Measurements from ENCODE around the gene OSCP1. TPM values are rescaled to one million over a fixed set of nuclear protein-coding genes. Genes with fewer than 3 reads are reported as not detected.
A peak's percentile ranks its signal among the peaks of the same experiment; 100 is the strongest.

Gene OSCP1
- total RNA-seq, 2 experiments from 2014 or later, result 1.9 to 2.2 TPM

- H3K27ac Mint-ChIP-seq, result no peak overlapping the region
- no peak for DNase-seq
- H3K4me1 Mint-ChIP-seq, result peaks cover 50% of the 10 kb centered on the region
- peaks cover 40% of the 10 kb centered on the region for H3K36me3 Mint-ChIP-seq (ENCODE audit: low read depth)
- ChIA-PET POLR2A (no interaction called here), CTCF (interaction anchor here (4.9 kb wide), 1 partner anchor 9 kb away, joined by 55 read pairs; the partner anchor contains the start of gene LSM10)
- H3K27me3 Mint-ChIP-seq, result no peaks in the 10 kb centered on the region
- H3K9me3 Mint-ChIP-seq, result no peaks in the 10 kb centered on the region
- H3K4me3 Mint-ChIP-seq, result no peak overlapping the region
Observed at GRCh38 chr1:36390411-36390810, 59.8 kb downstream of the OSCP1 start.

- no peak for DNase-seq
- ChIA-PET CTCF (interaction anchor here (4.9 kb wide), 1 partner anchor 10 kb away, joined by 55 read pairs; the partner anchor contains the start of gene LSM10), POLR2A (no interaction called here)
- Mint-ChIP-seq H3K27me3 (no peaks in the 10 kb centered on the region), H3K36me3 (ENCODE audit: low read depth) (peaks cover 40% of the 10 kb centered on the region), H3K27ac (no peak overlapping the region), H3K4me3 (no peak overlapping the region), H3K4me1 (peaks cover 50% of the 10 kb centered on the region), H3K9me3 (no peaks in the 10 kb centered on the region)
Observed at GRCh38 chr1:36389999-36390398, 60.3 kb downstream of the OSCP1 start.

- DNase-seq, result no peak
- Mint-ChIP-seq H3K36me3 (ENCODE audit: low read depth) (peaks cover 42% of the 10 kb centered on the region), H3K4me1 (peaks cover 54% of the 10 kb centered on the region), H3K9me3 (no peaks in the 10 kb centered on the region), H3K27me3 (no peaks in the 10 kb centered on the region), H3K27ac (peak overlapping the region; percentile 43), H3K4me3 (no peak overlapping the region)
- CTCF ChIA-PET, result interaction anchor here (1.3 to 4.9 kb wide), 4 partner anchors 10 to 24 kb away, joined by 3 to 55 read pairs (median 7); partner anchors contain the start of gene LSM10
- POLR2A ChIA-PET, result no interaction called here
Observed at GRCh38 chr1:36389261-36389660, 61.0 kb downstream of the OSCP1 start.

GRCh38 chr1:36387141-36387949, 62.9 kb downstream of the OSCP1 start:
- peak overlapping the region; percentile 99 for H3K27ac Mint-ChIP-seq
- ChIA-PET POLR2A (interaction anchor here (0.9 to 1.4 kb wide), 6 partner anchors 10 to 227 kb away, joined by 3 to 6 read pairs (median 4); partner anchors contain the start of genes LSM10 and THRAP3), CTCF (interaction anchor here (0.6 to 4.9 kb wide), 12 partner anchors 12 to 237 kb away, joined by 3 to 55 read pairs (median 3); partner anchors contain the start of gene LSM10)
- peaks cover 65% of the 10 kb centered on the region for H3K4me1 Mint-ChIP-seq
- peaks cover 37% of the 10 kb centered on the region for H3K36me3 Mint-ChIP-seq (ENCODE audit: low read depth)
- H3K27me3 Mint-ChIP-seq, result no peaks in the 10 kb centered on the region
- no peaks in the 10 kb centered on the region for H3K9me3 Mint-ChIP-seq
- peak overlapping the region; percentile 82 for H3K4me3 Mint-ChIP-seq
- no peak for DNase-seq

GRCh38 chr1:36386265-36387140, 63.7 kb downstream of the OSCP1 start:
- peak; percentile 94 for DNase-seq
- Mint-ChIP-seq H3K27me3 (no peaks in the 10 kb centered on the region), H3K4me3 (peak overlapping the region; percentile 82), H3K36me3 (ENCODE audit: low read depth) (peaks cover 35% of the 10 kb centered on the region), H3K9me3 (no peaks in the 10 kb centered on the region), H3K27ac (peak overlapping the region; percentile 99), H3K4me1 (peaks cover 66% of the 10 kb centered on the region)
- ChIA-PET CTCF (interaction anchor here (0.7 to 4.9 kb wide), 11 partner anchors 13 to 237 kb away, joined by 3 to 55 read pairs (median 3); partner anchors contain the start of gene LSM10), POLR2A (interaction anchor here (0.6 to 1.4 kb wide), 9 partner anchors 9 to 226 kb away, joined by 3 to 6 read pairs (median 4); partner anchors contain the start of genes LSM10 and THRAP3)

GRCh38 chr1:36385410-36386264, 64.6 kb downstream of the OSCP1 start, which contains the start of gene STK40:
Gene STK40 (minus strand): TSS chr1:36385924. CDS start chr1:36361332, 24,592 bp downstream.
- CTCF ChIA-PET, result interaction anchor here (0.8 to 4.9 kb wide), 5 partner anchors 8 to 39 kb away, joined by 3 to 55 read pairs (median 3); partner anchors contain the start of gene LSM10
- Mint-ChIP-seq H3K27ac (peak within 1 kb of the TSS; percentile 99), H3K27me3 (no peaks in the 10 kb centered on the region), H3K9me3 (no peaks in the 10 kb centered on the region), H3K36me3 (ENCODE audit: low read depth) (peaks cover 30% of the 10 kb centered on the region), H3K4me3 (peak within 1 kb of the TSS; percentile 82), H3K4me1 (peaks cover 67% of the 10 kb centered on the region)
- POLR2A ChIA-PET, result interaction anchor here (0.6 to 1.4 kb wide), 6 partner anchors 10 to 162 kb away, joined by 3 to 6 read pairs (median 4); partner anchors contain the start of genes LSM10 and THRAP3
- DNase-seq, result peak; percentile 99

GRCh38 chr1:36384542-36385409, 65.5 kb downstream of the OSCP1 start:
- Mint-ChIP-seq H3K9me3 (no peaks in the 10 kb centered on the region), H3K27me3 (no peaks in the 10 kb centered on the region), H3K4me3 (peak overlapping the region; percentile 82), H3K4me1 (peaks cover 69% of the 10 kb centered on the region), H3K36me3 (ENCODE audit: low read depth) (peaks cover 25% of the 10 kb centered on the region), H3K27ac (peak overlapping the region; percentile 91)
- DNase-seq, result peak; percentile 62
- CTCF ChIA-PET, result interaction anchor here (0.5 to 1.4 kb wide), 4 partner anchors 8 to 124 kb away, joined by 3 to 5 read pairs (median 4); no protein-coding TSS in a partner anchor
- POLR2A ChIA-PET, result no interaction called here

- Mint-ChIP-seq H3K27me3 (no peaks in the 10 kb centered on the region), H3K9me3 (no peaks in the 10 kb centered on the region), H3K36me3 (ENCODE audit: low read depth) (peaks cover 22% of the 10 kb centered on the region), H3K27ac (peak overlapping the region; percentile 60), H3K4me3 (peak overlapping the region; percentile 82), H3K4me1 (peaks cover 73% of the 10 kb centered on the region)
- DNase-seq, result no peak
- POLR2A ChIA-PET, result no interaction called here
- CTCF ChIA-PET, result interaction anchor here (1.4 to 1.5 kb wide), 3 partner anchors 11 to 14 kb away, joined by 3 to 6 read pairs (median 5); partner anchors contain the start of gene LSM10
Observed at GRCh38 chr1:36383240-36383639, 67.0 kb downstream of the OSCP1 start.

GRCh38 chr1:36382669-36383068, 67.6 kb downstream of the OSCP1 start:
- Mint-ChIP-seq H3K4me1 (peaks cover 76% of the 10 kb centered on the region), H3K27ac (no peak overlapping the region), H3K4me3 (no peak overlapping the region), H3K36me3 (ENCODE audit: low read depth) (peaks cover 23% of the 10 kb centered on the region), H3K27me3 (no peaks in the 10 kb centered on the region), H3K9me3 (no peaks in the 10 kb centered on the region)
- DNase-seq, result no peak
- CTCF ChIA-PET, result interaction anchor here (0.6 to 1.5 kb wide), 3 partner anchors 13 to 103 kb away, joined by 3 to 6 read pairs (median 5); partner anchors contain the start of gene LSM10
- POLR2A ChIA-PET, result no interaction called here

- no peaks in the 10 kb centered on the region for H3K9me3 Mint-ChIP-seq
- CTCF ChIA-PET, result interaction anchor here (0.6 to 1.6 kb wide), 4 partner anchors 13 to 103 kb away, joined by 3 to 6 read pairs (median 5); partner anchors contain the start of gene LSM10
- H3K4me3 Mint-ChIP-seq, result no peak overlapping the region
- no peak overlapping the region for H3K27ac Mint-ChIP-seq
- no peak for DNase-seq
- H3K4me1 Mint-ChIP-seq, result peaks cover 74% of the 10 kb centered on the region
- POLR2A ChIA-PET, result no interaction called here
- H3K36me3 Mint-ChIP-seq (ENCODE audit: low read depth), result peaks cover 23% of the 10 kb centered on the region
- H3K27me3 Mint-ChIP-seq, result no peaks in the 10 kb centered on the region
Observed at GRCh38 chr1:36382231-36382630, 68.0 kb downstream of the OSCP1 start.

- no peak overlapping the region for H3K4me3 Mint-ChIP-seq
Observed at GRCh38 chr1:36381405-36381804, 68.8 kb downstream of the OSCP1 start.

More at GRCh38 chr1:36381405-36381804, 68.8 kb downstream of the OSCP1 start:
- no peak overlapping the region for H3K27ac Mint-ChIP-seq
- H3K4me1 Mint-ChIP-seq, result peaks cover 68% of the 10 kb centered on the region
- POLR2A ChIA-PET, result no interaction called here
- no peak for DNase-seq
- peaks cover 22% of the 10 kb centered on the region for H3K36me3 Mint-ChIP-seq (ENCODE audit: low read depth)
- H3K27me3 Mint-ChIP-seq, result no peaks in the 10 kb centered on the region
- no peaks in the 10 kb centered on the region for H3K9me3 Mint-ChIP-seq
- CTCF ChIA-PET, result interaction anchor here (1.3 to 1.6 kb wide), 2 partner anchors 31 to 232 kb away, joined by 3 to 5 read pairs; partner anchors contain the start of gene TRAPPC3
